Sigmoid colon (tissue), 7 donors: ENCODE results near the gene GJD2. TPM values are rescaled to one million over a fixed set of nuclear protein-coding genes. Genes with fewer than 3 reads are reported as not detected.

Experiments used
- DNase-seq: peaks from one replicate; pipeline ENCODE4 v3.0.0-alpha.2; 2019
- H3K27ac ChIP-seq, 4 donors: fragments of 200-600 bp; sonication (generic); one replicate each; pipeline ENCODE4 v1.5.1; 2016 to 2019; ENCODE audit warnings: mild to moderate bottlenecking in 1 of 4
- H3K27me3 ChIP-seq, 3 donors: fragments of 200-600 bp; sonication (generic); one replicate each; pipeline ENCODE4 v1.5.1; 2019; ENCODE audit warnings: mild to moderate bottlenecking in 1 of 3
- H3K36me3 ChIP-seq, 4 donors: fragments of 200-600 bp; sonication (generic); one replicate each; pipeline ENCODE4 v1.5.1; 2016 to 2019
- H3K4me1 ChIP-seq, 4 donors: fragments of 200-600 bp; sonication (generic); one replicate each; pipeline ENCODE4 v1.5.1; 2017 to 2019
- H3K4me3 ChIP-seq, 4 donors: fragments of 200-600 bp; sonication (generic); one replicate each; pipeline ENCODE4 v1.5.1; 2017 to 2019; ENCODE audit warnings: mild to moderate bottlenecking in 2 of 4, moderate library complexity in 1 of 4
- H3K9me3 ChIP-seq, 4 donors: fragments of 200-600 bp in 3 of 4; sonication (generic) in 3 of 4; one replicate each; pipeline versions ENCODE4 v1.5.1 to v1.6.1; 2013 to 2019
- CTCF ChIP-seq, 4 experiments: fragments of 450-650 bp in 3 of 4; fragments of 200-600 bp in 1 of 4; IDR thresholded peaks; one replicate each; pipeline ENCODE4 v1.5.1; 2016 to 2019; ENCODE audit warnings: antibody characterized with exemption in 4 of 4, mild to moderate bottlenecking in 3 of 4, moderate library complexity in 2 of 4
- EP300 ChIP-seq, 4 donors: sonication (generic); formaldehyde crosslinking; IDR thresholded peaks; one replicate each; pipeline ENCODE4 v1.6.1; 2017; ENCODE audit warnings: antibody characterized with exemption in 4 of 4
- POLR2A ChIP-seq, 2 donors: fragments of 450-650 bp; IDR thresholded peaks; one replicate each; pipeline ENCODE4 v1.6.1; 2016; ENCODE audit warnings: antibody characterized with exemption in 2 of 2, mild to moderate bottlenecking in 2 of 2, moderate library complexity in 2 of 2
- POLR2AphosphoS5 ChIP-seq, 4 donors: sonication (generic); formaldehyde crosslinking; IDR thresholded peaks; one replicate each; pipeline ENCODE4 v1.6.1; 2017; ENCODE audit warnings: antibody characterized with exemption in 4 of 4
- WGBS, 2 donors: extraction: QIAGEN DNeasy Blood & Tissue Kit; methylation state at CpG; one replicate each; pipeline ENCODE4 v1.1.7; 2013; 5-methylcytosine and 5-hydroxymethylcytosine counted together
- intact Hi-C: fragments of 100-400 bp; cut with DNase I; formaldehyde crosslinking; loops from one replicate; pipeline ENCODE4 v1.15.1; 2023
- polyA plus RNA-seq, 3 donors: library from polyadenylated mRNA; stranded (reverse); fragments of 200-250 nt; gene quantifications; one replicate each; pipeline ENCODE4 v1.2.3, GENCODE V29; 2013
- total RNA-seq, 4 donors: library from RNA; depleted of rRNA; stranded (reverse); fragments of >200 nt; gene quantifications; one replicate each; pipeline ENCODE4 v1.1.0, GENCODE V29; 2016
- donor health status: healthy with polysubstance abuse.
- donor health status: Bipolar disorder and iron deficiency.
- donor health status: healthy.

GJD2 gene
- total and polyA plus RNA-seq, 7 donors, result 0.28 TPM; not detected in 6

- no peaks in the 10 kb centered on the region for H3K4me1 ChIP-seq
- no peaks in the 10 kb centered on the region for H3K36me3 ChIP-seq
- peaks cover 0 to 5% (median 0%) of the 10 kb centered on the region in 3 donors for H3K27me3 ChIP-seq
- no peak overlapping the region for H3K4me3 ChIP-seq
- intact Hi-C loops, result no loop called here
- DNase-seq, result no peak
- H3K9me3 ChIP-seq, result no peaks in the 10 kb centered on the region
- H3K27ac ChIP-seq, result no peak overlapping the region
- WGBS, 2 donors, result 73 to 76% methylated on average over 2 of the region's 2 CpGs
- TF ChIP-seq POLR2AphosphoS5 (IDR thresholded peaks at IDR 0.05) (no peak), CTCF (IDR thresholded peaks at IDR 0.05) (no peak), EP300 (IDR thresholded peaks at IDR 0.05) (no peak), POLR2A (IDR thresholded peaks at IDR 0.05) (no peak)
Observed at GRCh38 chr15:34729056-34729455, 25.7 kb downstream of the GJD2 start.

- Histone ChIP-seq H3K4me3 (no peak overlapping the region), H3K36me3 (no peaks in the 10 kb centered on the region), H3K27ac (no peak overlapping the region), H3K27me3 (peaks cover 0 to 5% (median 0%) of the 10 kb centered on the region in 3 donors), H3K9me3 (no peaks in the 10 kb centered on the region), H3K4me1 (peaks cover 0 to 12% (median 5%) of the 10 kb centered on the region in 4 donors)
- TF ChIP-seq POLR2AphosphoS5 (IDR thresholded peaks at IDR 0.05), result no peak
- no peak for TF ChIP-seq POLR2A (IDR thresholded peaks at IDR 0.05)
- no peak for TF ChIP-seq EP300 (IDR thresholded peaks at IDR 0.05)
- DNase-seq, result no peak
- WGBS, 2 donors, result 69 to 77% methylated on average over 2 of the region's 2 CpGs
- intact Hi-C loops, result no loop called here
Observed at GRCh38 chr15:34726406-34727100, 28.2 kb downstream of the GJD2 start.

- Histone ChIP-seq H3K27me3 (peaks cover 0 to 5% (median 0%) of the 10 kb centered on the region in 3 donors), H3K9me3 (no peaks in the 10 kb centered on the region), H3K4me3 (no peak overlapping the region), H3K27ac (no peak overlapping the region), H3K36me3 (no peaks in the 10 kb centered on the region), H3K4me1 (peaks cover 0 to 13% (median 5%) of the 10 kb centered on the region in 4 donors)
- WGBS, 2 donors, result 67 to 73% methylated on average over 2 of the region's 2 CpGs
- intact Hi-C loops, result no loop called here
- no peak for DNase-seq
- TF ChIP-seq POLR2AphosphoS5 (IDR thresholded peaks at IDR 0.05) (no peak), CTCF (IDR thresholded peaks at IDR 0.05) (no peak), EP300 (IDR thresholded peaks at IDR 0.05) (no peak), POLR2A (IDR thresholded peaks at IDR 0.05) (no peak)
Observed at GRCh38 chr15:34725556-34725955, 29.2 kb downstream of the GJD2 start.

- intact Hi-C loops, result no loop called here
- H3K9me3 ChIP-seq, result no peaks in the 10 kb centered on the region
- H3K36me3 ChIP-seq, result no peaks in the 10 kb centered on the region
- TF ChIP-seq CTCF (IDR thresholded peaks at IDR 0.05), result no peak
- no peak for TF ChIP-seq EP300 (IDR thresholded peaks at IDR 0.05)
- peaks cover 0 to 5% (median 0%) of the 10 kb centered on the region in 3 donors for H3K27me3 ChIP-seq
- H3K4me1 ChIP-seq, result peaks cover 0 to 13% (median 5%) of the 10 kb centered on the region in 4 donors
- no peak for DNase-seq
- WGBS, 2 donors, result 50 to 80% methylated on average over 1 of the region's 1 CpG
- no peak overlapping the region for H3K27ac ChIP-seq
- no peak overlapping the region for H3K4me3 ChIP-seq
Observed at GRCh38 chr15:34724481-34724880, 30.3 kb downstream of the GJD2 start.

GRCh38 chr15:34722439-34722836 is 32.4 kb downstream of the GJD2 start:
- peaks cover 0 to 5% (median 0%) of the 10 kb centered on the region in 3 donors for H3K27me3 ChIP-seq
- no peaks in the 10 kb centered on the region for H3K9me3 ChIP-seq
- WGBS, 2 donors, result 21 to 51% methylated on average over 4 of the region's 4 CpGs
- DNase-seq, result no peak
- H3K4me3 ChIP-seq, result peak overlapping the region in 1 of 4 donors; percentile 19
- H3K4me1 ChIP-seq, result peaks cover 0 to 13% (median 5%) of the 10 kb centered on the region in 4 donors
- intact Hi-C loops, result no loop called here
- H3K27ac ChIP-seq, result peak overlapping the region in 1 of 4 donors; percentile 79
- TF ChIP-seq POLR2AphosphoS5 (IDR thresholded peaks at IDR 0.05), result no peak
- TF ChIP-seq EP300 (IDR thresholded peaks at IDR 0.05), result no peak
- no peak for TF ChIP-seq POLR2A (IDR thresholded peaks at IDR 0.05)
- no peak for TF ChIP-seq CTCF (IDR thresholded peaks at IDR 0.05)
- H3K36me3 ChIP-seq, result no peaks in the 10 kb centered on the region
